Adipocyte (in vitro differentiated cells): ENCODE measurements around the gene MED27.

Experiments
- DNase-seq: peaks from one replicate; pipeline ENCODE4 v3.0.0-alpha.2; 2015; ENCODE audit warnings: low read depth
- H3K27me3 ChIP-seq: replicated peaks from 2 replicates; pipeline ENCODE4 v1.7.0; 2013; ENCODE audit warnings: mild to moderate bottlenecking, low read length, moderate library complexity; ENCODE audit not compliant: control insufficient read depth, insufficient read depth
- H3K36me3 ChIP-seq: 2 replicates; pipeline ENCODE4 v1.7.0; 2013; ENCODE audit warnings: low read length, mild to moderate bottlenecking, moderate library complexity; ENCODE audit not compliant: control insufficient read depth, insufficient read depth, severe bottlenecking
- H3K4me1 ChIP-seq: 2 replicates; pipeline ENCODE4 v1.7.0; 2013; ENCODE audit warnings: mild to moderate bottlenecking, low read length, moderate library complexity; ENCODE audit not compliant: control insufficient read depth, insufficient read depth
- H3K4me3 ChIP-seq: 2 replicates; pipeline ENCODE4 v1.7.0; 2013; ENCODE audit warnings: mild to moderate bottlenecking, low read length, moderate library complexity
- H3K9ac ChIP-seq: 2 replicates; pipeline ENCODE4 v1.7.0; 2013; ENCODE audit warnings: mild to moderate bottlenecking, low read length, moderate library complexity
- H3K9me3 ChIP-seq: 2 replicates; pipeline ENCODE4 v1.7.0; 2013; ENCODE audit warnings: mild to moderate bottlenecking, low read length, moderate library complexity; ENCODE audit not compliant: control insufficient read depth

The MED27 gene

GRCh38 chr9:131860430-131860829, 219.2 kb downstream of the MED27 start:
- Histone ChIP-seq H3K4me1 (peaks cover under 1% of the 10 kb centered on the region), H3K9ac (no peak overlapping the region), H3K27me3 (no peaks in the 10 kb centered on the region), H3K36me3 (peaks cover 32% of the 10 kb centered on the region), H3K4me3 (no peak overlapping the region), H3K9me3 (no peaks in the 10 kb centered on the region)
- no peak for DNase-seq

GRCh38 chr9:131858147-131858546, 221.5 kb downstream of the MED27 start:
- Histone ChIP-seq H3K9me3 (no peaks in the 10 kb centered on the region), H3K9ac (no peak overlapping the region), H3K36me3 (peaks cover 32% of the 10 kb centered on the region), H3K4me3 (no peak overlapping the region), H3K27me3 (no peaks in the 10 kb centered on the region), H3K4me1 (peaks cover 14% of the 10 kb centered on the region)
- no peak for DNase-seq

GRCh38 chr9:131856105-131856504, 223.6 kb downstream of the MED27 start:
- Histone ChIP-seq H3K9me3 (no peaks in the 10 kb centered on the region), H3K36me3 (peaks cover 13% of the 10 kb centered on the region), H3K4me1 (peaks cover 14% of the 10 kb centered on the region), H3K4me3 (no peak overlapping the region), H3K27me3 (no peaks in the 10 kb centered on the region), H3K9ac (no peak overlapping the region)
- DNase-seq = no peak

GRCh38 chr9:131854896-131855613, 224.6 kb downstream of the MED27 start:
- Histone ChIP-seq H3K4me1 (peaks cover 14% of the 10 kb centered on the region), H3K27me3 (no peaks in the 10 kb centered on the region), H3K9me3 (no peaks in the 10 kb centered on the region), H3K4me3 (peak overlapping the region; percentile 12), H3K9ac (no peak overlapping the region), H3K36me3 (peaks cover 3% of the 10 kb centered on the region)
- DNase-seq = peak; percentile 43

- Histone ChIP-seq H3K4me1 (peaks cover 14% of the 10 kb centered on the region), H3K4me3 (peak overlapping the region; percentile 12), H3K27me3 (peaks cover 2% of the 10 kb centered on the region), H3K9me3 (no peaks in the 10 kb centered on the region), H3K36me3 (no peaks in the 10 kb centered on the region), H3K9ac (no peak overlapping the region)
- DNase-seq = no peak
These were observed 225.3 kb downstream of the MED27 start for GRCh38 chr9:131854334-131854733.

GRCh38 chr9:131853434-131853833, 226.2 kb downstream of the MED27 start:
- peaks cover 8% of the 10 kb centered on the region for H3K27me3 ChIP-seq
- H3K9ac ChIP-seq = no peak overlapping the region
- H3K4me1 ChIP-seq = peaks cover 14% of the 10 kb centered on the region
- no peaks in the 10 kb centered on the region for H3K9me3 ChIP-seq
- no peaks in the 10 kb centered on the region for H3K36me3 ChIP-seq
- DNase-seq = no peak
- no peak overlapping the region for H3K4me3 ChIP-seq

- Histone ChIP-seq H3K27me3 (peaks cover 16% of the 10 kb centered on the region), H3K4me1 (peaks cover 14% of the 10 kb centered on the region), H3K4me3 (no peak overlapping the region), H3K9me3 (peaks cover 3% of the 10 kb centered on the region), H3K36me3 (no peaks in the 10 kb centered on the region), H3K9ac (no peak overlapping the region)
- no peak for DNase-seq
These were observed 228.3 kb downstream of the MED27 start for GRCh38 chr9:131851414-131851813.

GRCh38 chr9:131849391-131849790, 230.3 kb downstream of the MED27 start:
- H3K36me3 ChIP-seq = no peaks in the 10 kb centered on the region
- H3K27me3 ChIP-seq = peaks cover 24% of the 10 kb centered on the region
- peaks cover 3% of the 10 kb centered on the region for H3K4me1 ChIP-seq
- H3K4me3 ChIP-seq = no peak overlapping the region
- no peak overlapping the region for H3K9ac ChIP-seq
- DNase-seq = no peak
- peaks cover 5% of the 10 kb centered on the region for H3K9me3 ChIP-seq

- Histone ChIP-seq H3K9ac (no peak overlapping the region), H3K9me3 (peaks cover 5% of the 10 kb centered on the region), H3K27me3 (peaks cover 32% of the 10 kb centered on the region), H3K4me1 (no peaks in the 10 kb centered on the region), H3K36me3 (no peaks in the 10 kb centered on the region), H3K4me3 (no peak overlapping the region)
- no peak for DNase-seq
These were observed 231.0 kb downstream of the MED27 start for GRCh38 chr9:131848570-131849160.

GRCh38 chr9:131847665-131848354, 231.9 kb downstream of the MED27 start:
- DNase-seq = no peak
- H3K36me3 ChIP-seq = no peaks in the 10 kb centered on the region
- H3K9ac ChIP-seq = no peak overlapping the region
- peaks cover 5% of the 10 kb centered on the region for H3K9me3 ChIP-seq
- peaks cover 35% of the 10 kb centered on the region for H3K27me3 ChIP-seq
- no peaks in the 10 kb centered on the region for H3K4me1 ChIP-seq
- no peak overlapping the region for H3K4me3 ChIP-seq
